HepG2 (cell line): ENCODE measurements around the gene ARFGAP1. TPM values are rescaled to one million over a fixed set of nuclear protein-coding genes. Genes with fewer than 3 reads are reported as not detected.

Source experiments
- ATAC-seq: fragments of 200-7000 bp; cut with Tn5 transposase; 3 replicates; pipeline ENCODE4 v1.9.1; 2020; ENCODE audit warnings: mild to moderate bottlenecking, moderate library complexity
- BruUV-seq: library from RNA; stranded (reverse); fragments of 400-500 nt; replicated peaks from 2 replicates; lab custom pipeline; 2021; lab: Mats Ljungman, UMichigan
- CTCF ChIA-PET: fragments of 300-600 bp; formaldehyde crosslinking; extraction: SDS; loops from one replicate; lab custom pipeline; 2021; ENCODE audit warnings: low total read pairs, inconsistent platforms, low intra/inter-chr PET ratio; lab: Yijun Ruan, JAX
- POLR2A ChIA-PET: fragments of 350-600 bp; sonication (Branson Sonifier 250); formaldehyde crosslinking; loops from one replicate; lab custom pipeline; 2020; ENCODE audit warnings: antibody characterized with exemption, inconsistent platforms; lab: Yijun Ruan, JAX
- DNase-seq: peaks from one replicate; pipeline ENCODE4 v3.0.0-alpha.2; 2015; ENCODE audit warnings: low spot score
- FAIRE-seq: peaks from 3 replicates; lab custom pipeline; 2011; peaks lifted over from hg19 to GRCh38; lab: Jason Lieb, UNC
- H2AFZ ChIP-seq: one replicate; pipeline ENCODE4 v1.6.1; 2011; ENCODE audit warnings: low read length, inconsistent platforms
- H3K27ac ChIP-seq: fragments of 300-600 bp; 3 replicates; pipeline ENCODE4 v1.8.0; 2011; ENCODE audit warnings: mixed run types, mild to moderate bottlenecking, mixed read lengths, low read length, inconsistent platforms; ENCODE audit not compliant: insufficient read depth; ENCODE audit errors: extremely low read length
- H3K27me3 ChIP-seq, 2 experiments: fragments of 200-600 bp in 1 of 2; 2 replicates in 1 of 2; 3 replicates in 1 of 2; pipeline versions ENCODE4 v1.6.0 to v1.8.0; 2011; ENCODE audit warnings: low read length in 2 of 2, mild to moderate bottlenecking in 2 of 2, moderate library complexity in 2 of 2, inconsistent platforms in 1 of 2; ENCODE audit not compliant: insufficient read depth in 2 of 2, control insufficient read depth in 1 of 2
- H3K36me3 ChIP-seq, 2 experiments: fragments of 200-600 bp in 1 of 2; replicated peaks in 1 of 2; 2 replicates in 1 of 2; 3 replicates in 1 of 2; pipeline versions ENCODE4 v1.5.1 to v1.8.0; 2011; ENCODE audit warnings: low read length in 2 of 2, inconsistent platforms in 1 of 2; ENCODE audit not compliant: insufficient read depth in 2 of 2, control insufficient read depth in 1 of 2
- H3K4me1 ChIP-seq: 2 replicates; pipeline ENCODE4 v1.5.1; 2012; ENCODE audit warnings: low read length, inconsistent platforms; ENCODE audit not compliant: insufficient read depth
- H3K4me2 ChIP-seq: 2 replicates; pipeline ENCODE4 v1.6.0; 2011; ENCODE audit warnings: low read depth, low read length, inconsistent platforms
- H3K4me3 ChIP-seq, 3 experiments: fragments of 200-600 bp in 1 of 3; sonication (generic), shearing (Covaris generic) in 1 of 3; replicated peaks in 1 of 3; 2 replicates each; pipeline ENCODE4 v1.5.1; 2011 to 2016; ENCODE audit warnings: low read length in 3 of 3, inconsistent platforms in 2 of 3, low read depth in 2 of 3, mild to moderate bottlenecking in 2 of 3, control low read depth in 1 of 3, mixed read lengths in 1 of 3; ENCODE audit not compliant: insufficient read depth in 1 of 3
- H3K79me2 ChIP-seq: one replicate; pipeline ENCODE4 v1.6.1; 2011; ENCODE audit warnings: low read length, inconsistent platforms; ENCODE audit not compliant: insufficient read depth
- H3K9ac ChIP-seq: 2 replicates; pipeline ENCODE4 v1.6.0; 2011; ENCODE audit warnings: mild to moderate bottlenecking, low read depth, low read length, inconsistent platforms; ENCODE audit not compliant: insufficient read depth
- H3K9me3 ChIP-seq: 2 replicates; pipeline ENCODE4 v1.5.1; 2012; ENCODE audit warnings: mild to moderate bottlenecking, low read length
- H4K20me1 ChIP-seq: 2 replicates; pipeline ENCODE4 v1.6.0; 2011; ENCODE audit warnings: inconsistent platforms, mild to moderate bottlenecking, low read length, moderate library complexity; ENCODE audit not compliant: insufficient read depth
- ERF ChIP-seq: IDR thresholded peaks from 2 replicates; pipeline ENCODE4 v1.6.1; 2018; ENCODE audit warnings: missing biosample characterization, missing genetic modification reagents
- IKZF4 ChIP-seq: sonication (generic); formaldehyde crosslinking; IDR thresholded peaks from 2 replicates; pipeline ENCODE4 v1.5.1; 2020; ENCODE audit warnings: borderline replicate concordance, mild to moderate bottlenecking, low read depth, missing genetic modification reagents; ENCODE audit errors: not compliant biosample characterization
- JUND ChIP-seq: sonication (generic); formaldehyde crosslinking; IDR thresholded peaks from 2 replicates; pipeline ENCODE4 v1.8.0; 2022; ENCODE audit warnings: mild to moderate bottlenecking, missing genetic modification reagents
- MIER3 ChIP-seq: IDR thresholded peaks from 2 replicates; pipeline ENCODE4 v1.6.1; 2016; ENCODE audit warnings: missing compliant biosample characterization, borderline replicate concordance
- NCOA5 ChIP-seq: sonication (generic); formaldehyde crosslinking; IDR thresholded peaks from 2 replicates; pipeline ENCODE4 v1.4.0; 2020; ENCODE audit warnings: missing genetic modification reagents
- RCOR2 ChIP-seq: IDR thresholded peaks from 2 replicates; pipeline ENCODE4 v1.6.1; 2016; ENCODE audit warnings: missing biosample characterization, missing genetic modification reagents
- TBX3 ChIP-seq: fragments of 450-650 bp; IDR thresholded peaks from 2 replicates; pipeline ENCODE4 v1.6.1; 2017; ENCODE audit warnings: antibody characterized with exemption, mild to moderate bottlenecking, inconsistent platforms, borderline replicate concordance
- ZBTB4 ChIP-seq: sonication (generic); formaldehyde crosslinking; IDR thresholded peaks from 2 replicates; pipeline ENCODE4 v1.4.0; 2020; ENCODE audit warnings: missing genetic modification reagents, mild to moderate bottlenecking, borderline replicate concordance
- ZFP36L2 ChIP-seq: sonication (generic); formaldehyde crosslinking; IDR thresholded peaks from 2 replicates; pipeline ENCODE4 v1.4.0; 2020; ENCODE audit warnings: missing genetic modification reagents
- ZFP62 ChIP-seq: sonication (generic); formaldehyde crosslinking; IDR thresholded peaks from 2 replicates; pipeline ENCODE4 v1.4.0; 2020; ENCODE audit warnings: missing genetic modification reagents
- ZNF704 ChIP-seq: sonication (generic); formaldehyde crosslinking; IDR thresholded peaks from 2 replicates; pipeline ENCODE4 v1.8.1; 2023; ENCODE audit warnings: mild to moderate bottlenecking, inconsistent platforms, moderate library complexity, missing genetic modification reagents, borderline replicate concordance
- WGBS: methylation state at CpG from one replicate; pipeline ENCODE4 v1.1.6; 2017; ENCODE audit warnings: low lambda C conversion rate; 5-methylcytosine and 5-hydroxymethylcytosine counted together
- in situ Hi-C: cut with HindIII; loops from 2 replicates; pipeline ENCODE4 v1.10.0; 2017; ENCODE audit warnings: low pct_unique_long_range_greater_than_20kb; ENCODE audit not compliant: extremely low pct_ligation_motif_present
- intact Hi-C: fragments of 100-400 bp; cut with micrococcal nuclease; formaldehyde crosslinking; loops from one replicate; pipeline ENCODE4 v1.10.0; 2022; ENCODE audit not compliant: unreplicated experiment
- polyA plus RNA-seq, 8 experiments: library from polyadenylated mRNA; depleted of rRNA in 3 of 8; stranded (reverse) in 7 of 8; unstranded in 1 of 8; fragments of >200 nt; fragmentation: Illumina TruSeq in 4 of 8; extraction: Trizol in 4 of 8; gene quantifications; 2 replicates each; pipeline versions ENCODE4 v1.2.1 to v1.2.3, GENCODE V29; 2011 to 2016; ENCODE audit warnings: low read depth in 4 of 8, missing spikeins in 1 of 8, mixed read lengths in 1 of 8; ENCODE audit not compliant: insufficient read depth in 1 of 8
- total RNA-seq, 5 experiments: library from RNA; depleted of rRNA; stranded (reverse); fragments of >200 nt; fragmentation: Illumina TruSeq; extraction: Trizol; gene quantifications; 2 replicates each; pipeline ENCODE4 v1.2.3, GENCODE V29; 2016; ENCODE audit warnings: low read depth in 1 of 5

Gene ARFGAP1
- total and polyA plus RNA-seq, 2 of the 13 experiments (the other 11 are each of a cell fraction or from before 2014, with no cell fraction given) = 132 TPM

- peaks cover 25 to 74% of the 10 kb centered on the region in 2 experiments for H3K27me3 ChIP-seq
- peaks cover 14% of the 10 kb centered on the region; the same call in 1 of the 2 replicates for H4K20me1 ChIP-seq
- no peak overlapping the region for H2AFZ ChIP-seq
- no peaks in the 10 kb centered on the region for H3K4me1 ChIP-seq
- H3K4me2 ChIP-seq = no peak overlapping the region
- H3K27ac ChIP-seq = no peak overlapping the region
- BruUV-seq = no TSS peak
- no peaks in the 10 kb centered on the region for H3K79me2 ChIP-seq
- POLR2A ChIA-PET = no interaction called here
- WGBS = 18% methylated on average over 26 of the region's 29 CpGs
- H3K9ac ChIP-seq = no peak overlapping the region
- ATAC-seq (no peak), DNase-seq (no peak), FAIRE-seq (no peak)
- no peaks in the 10 kb centered on the region for H3K9me3 ChIP-seq
- in situ Hi-C loops = no loop called here
- no peaks in the 10 kb centered on the region for H3K36me3 ChIP-seq
- H3K4me3 ChIP-seq = no peak overlapping the region
- no peak for TF ChIP-seq JUND (CRISPR knock-in tag)
- TF ChIP-seq MIER3 (CRISPR knock-in tag) = no peak
- TF ChIP-seq NCOA5 (CRISPR knock-in tag) = no peak
- TF ChIP-seq TBX3 = no peak
- no peak for TF ChIP-seq IKZF4 (CRISPR knock-in tag)
- no peak for TF ChIP-seq ERF (CRISPR knock-in tag)
- TF ChIP-seq ZBTB4 (CRISPR knock-in tag) = no peak
- no peak for TF ChIP-seq ZFP36L2
- TF ChIP-seq ZNF704 = no peak
- TF ChIP-seq ZFP62 (CRISPR knock-in tag) = no peak
- no peak for TF ChIP-seq RCOR2 (CRISPR knock-in tag)
- CTCF ChIA-PET = interaction anchor here (2.5 to 3.4 kb wide), 2 partner anchors 67 to 71 kb away, joined by 18 to 69 read pairs; no protein-coding TSS in a partner anchor
- intact Hi-C loops = no loop called here
Measured at GRCh38 chr20:63311186-63311832, 38.7 kb downstream of the ARFGAP1 start.
